ENCODE results near the gene NVL. TPM values are rescaled to one million over a fixed set of nuclear protein-coding genes. Genes with fewer than 3 reads are reported as not detected.
"Not testable (repeated sequence)": the region's sequence is repeated elsewhere in the genome, so short reads cannot be mapped to it uniquely, and the experiment has no call there.

NVL gene
- total and polyA plus RNA-seq, 3 donors from 2014 or later = 21.7 to 38.7 (median 31.0) TPM

DNA sequence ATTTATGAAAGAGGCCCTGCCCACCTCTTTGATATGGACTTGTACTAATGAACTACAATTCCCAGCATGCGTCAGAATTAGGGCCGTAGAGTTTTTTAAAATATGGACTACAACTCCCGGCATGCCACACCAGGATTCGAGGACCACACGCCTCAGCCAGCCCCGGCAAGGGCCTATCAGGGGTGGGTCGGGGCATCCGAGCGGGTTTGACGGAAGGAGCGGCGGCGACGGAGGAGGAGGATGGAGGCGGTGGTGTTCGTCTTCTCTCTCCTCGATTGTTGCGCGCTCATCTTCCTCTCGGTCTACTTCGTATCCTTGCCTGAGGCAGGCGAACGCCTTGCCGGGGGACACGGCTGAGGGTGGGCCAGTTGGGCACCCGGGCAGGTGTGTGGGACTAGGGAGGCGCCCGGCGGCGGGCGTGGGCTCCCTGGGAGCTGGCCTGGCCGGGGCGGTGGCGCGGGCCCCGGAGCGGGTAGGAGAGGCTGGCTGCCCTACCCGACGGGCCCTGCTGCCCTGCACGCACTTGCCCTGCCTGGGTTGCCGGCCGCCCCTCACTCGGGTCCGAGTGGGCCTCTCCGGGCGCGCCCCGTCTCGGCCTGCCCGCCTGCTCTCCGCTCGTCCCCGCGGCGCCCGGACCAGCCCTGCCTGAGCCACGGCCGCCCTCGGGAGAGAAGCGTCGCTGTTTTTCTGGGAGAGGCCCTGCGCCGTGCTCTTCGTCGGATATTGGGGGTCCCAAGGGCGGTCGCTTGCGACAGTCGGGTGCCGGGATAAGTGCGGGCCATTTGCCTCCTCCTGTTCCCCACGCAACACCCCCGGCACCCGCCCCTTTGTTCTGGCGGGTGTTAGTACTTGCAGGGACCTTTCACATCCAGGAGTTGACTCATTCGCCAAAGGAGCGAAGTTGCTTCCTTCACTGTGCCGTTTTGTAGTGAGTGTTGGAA lies 27.0 kb upstream of the NVL start, which contains the start of gene CNIH4:
Gene CNIH4 (plus strand): TSS at position 195 of the 941 bp plus-strand sequence. CDS start 46 bp downstream, at position 241.
- WGBS, 2 donors = 0 to 1% methylated on average over 33 to 70 of the region's 78 CpGs
- TF ChIP-seq, protein P1, sequence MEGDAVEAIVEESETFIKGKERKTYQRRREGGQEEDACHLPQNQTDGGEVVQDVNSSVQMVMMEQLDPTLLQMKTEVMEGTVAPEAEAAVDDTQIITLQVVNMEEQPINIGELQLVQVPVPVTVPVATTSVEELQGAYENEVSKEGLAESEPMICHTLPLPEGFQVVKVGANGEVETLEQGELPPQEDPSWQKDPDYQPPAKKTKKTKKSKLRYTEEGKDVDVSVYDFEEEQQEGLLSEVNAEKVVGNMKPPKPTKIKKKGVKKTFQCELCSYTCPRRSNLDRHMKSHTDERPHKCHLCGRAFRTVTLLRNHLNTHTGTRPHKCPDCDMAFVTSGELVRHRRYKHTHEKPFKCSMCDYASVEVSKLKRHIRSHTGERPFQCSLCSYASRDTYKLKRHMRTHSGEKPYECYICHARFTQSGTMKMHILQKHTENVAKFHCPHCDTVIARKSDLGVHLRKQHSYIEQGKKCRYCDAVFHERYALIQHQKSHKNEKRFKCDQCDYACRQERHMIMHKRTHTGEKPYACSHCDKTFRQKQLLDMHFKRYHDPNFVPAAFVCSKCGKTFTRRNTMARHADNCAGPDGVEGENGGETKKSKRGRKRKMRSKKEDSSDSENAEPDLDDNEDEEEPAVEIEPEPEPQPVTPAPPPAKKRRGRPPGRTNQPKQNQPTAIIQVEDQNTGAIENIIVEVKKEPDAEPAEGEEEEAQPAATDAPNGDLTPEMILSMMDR (IDR thresholded peaks at IDR 0.05) = no peak
- TF ChIP-seq POLR2A (IDR thresholded peaks at IDR 0.05) = peak; percentile 42
- peak within 1 kb of the TSS; percentile 71 to 92 for H3K27ac ChIP-seq
- peak within 1 kb of the TSS; percentile 74 to 96 for H3K4me3 ChIP-seq
- intact Hi-C loops (cut with DNase I; ENCODE audit: low total_unique reads) = no loop called here
- no peaks in the 10 kb centered on the region for H3K36me3 ChIP-seq (ENCODE audit: low read depth, missing control alignments)
- H3K9me3 ChIP-seq = no peaks in the 10 kb centered on the region
- peak; percentile 96 for DNase-seq
- peaks cover 17% of the 10 kb centered on the region for H3K4me1 ChIP-seq
- H3K27me3 ChIP-seq = no peaks in the 10 kb centered on the region

DNA sequence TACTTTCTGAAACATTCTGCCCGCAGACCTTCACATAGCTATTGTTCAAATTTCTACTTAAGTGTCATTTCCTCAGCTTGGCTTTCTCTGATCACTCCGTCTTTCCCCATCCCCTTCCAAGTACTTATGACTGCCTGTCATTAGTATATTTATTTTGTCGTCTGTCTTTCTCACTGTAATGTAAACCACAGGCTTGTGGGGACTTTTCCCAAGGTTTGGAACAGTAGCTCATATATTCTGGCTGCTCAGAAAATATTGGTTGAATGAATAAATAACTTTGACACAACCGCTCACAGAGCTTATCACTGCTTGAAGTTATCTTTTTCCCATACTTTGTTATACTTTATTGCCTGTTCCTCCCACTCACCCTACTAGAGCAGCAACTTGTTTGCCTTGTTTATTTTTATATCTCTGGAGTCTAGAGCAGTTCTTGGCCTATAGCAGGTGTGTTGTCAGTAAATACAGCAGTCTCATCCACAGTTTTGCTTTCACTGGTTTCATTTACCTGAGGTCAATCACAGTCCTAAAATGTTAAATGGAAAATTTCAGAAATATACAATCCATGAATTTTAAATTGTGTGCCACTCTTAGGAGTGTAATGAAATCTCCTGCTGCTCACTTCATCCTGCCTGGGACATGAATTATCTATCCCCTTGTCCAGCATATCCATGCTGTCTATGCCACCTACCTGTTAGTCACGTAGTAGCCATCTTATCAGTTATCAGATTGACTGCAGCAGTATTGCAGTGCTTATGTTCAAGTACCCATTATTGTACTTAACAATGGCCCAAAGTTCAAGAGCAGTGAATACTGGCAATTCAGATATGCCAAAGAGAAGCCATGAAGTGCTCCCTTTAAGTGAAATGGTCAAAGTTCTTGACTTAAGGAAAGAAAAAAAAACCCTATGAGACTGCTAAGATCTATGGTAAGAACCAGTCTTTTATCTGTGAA lies 24.3 kb upstream of the NVL start:
- intact Hi-C loops (cut with DNase I; ENCODE audit: low total_unique reads) = no loop called here
- Histone ChIP-seq H3K36me3 (ENCODE audit: low read depth, missing control alignments) (no peaks in the 10 kb centered on the region), H3K4me3 (no peak overlapping the region), H3K9me3 (no peaks in the 10 kb centered on the region), H3K27ac (no peak overlapping the region), H3K27me3 (no peaks in the 10 kb centered on the region), H3K4me1 (peaks cover 17% of the 10 kb centered on the region)
- no peak for TF ChIP-seq POLR2A (IDR thresholded peaks at IDR 0.05)
- no peak for DNase-seq
- WGBS, 2 donors = 49 to 54% methylated on average over 5 of the region's 5 CpGs

DNA sequence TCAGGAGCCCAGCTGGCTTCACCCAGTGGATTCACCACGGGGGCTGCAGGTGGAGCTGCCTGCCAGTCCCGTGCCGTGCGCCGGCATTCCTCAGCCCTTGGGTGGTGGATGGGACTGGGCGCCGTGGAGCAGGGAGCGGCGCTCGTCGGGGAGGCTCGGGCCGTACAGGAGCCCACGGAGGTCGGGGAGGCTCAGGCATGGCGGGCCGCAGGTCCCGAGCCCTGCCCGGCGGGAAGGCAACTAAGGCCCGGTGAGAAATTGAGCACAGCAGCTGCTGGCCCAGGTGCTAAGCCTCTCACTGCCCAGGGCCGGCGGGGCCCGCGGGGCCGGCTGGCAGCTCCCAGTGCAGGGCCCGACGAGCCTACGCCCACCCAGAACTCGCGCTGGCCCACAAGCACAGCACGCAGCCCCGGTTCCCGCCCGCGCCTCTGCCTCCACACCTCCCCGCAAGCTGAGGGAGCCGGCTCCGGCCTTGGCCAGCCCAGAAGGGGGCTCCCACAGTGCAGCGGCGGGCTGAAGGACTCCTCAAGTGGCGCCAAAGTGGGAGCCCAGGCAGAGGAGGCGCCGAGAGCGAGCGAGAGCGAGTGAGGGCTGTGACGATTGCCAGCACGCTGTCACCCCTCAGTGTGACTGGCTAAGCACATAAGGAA lies 22.6 kb upstream of the NVL start:
- peak overlapping the region; percentile 21 to 39 for H3K4me3 ChIP-seq
- DNase-seq; H3K36me3 ChIP-seq (ENCODE audit: low read depth, missing control alignments); H3K27me3 ChIP-seq; H3K9me3 ChIP-seq; H3K27ac ChIP-seq; intact Hi-C loops (cut with DNase I; ENCODE audit: low total_unique reads): not testable (repeated sequence)
- WGBS, 2 donors = 82 to 83% methylated on average over 7 to 40 of the region's 49 CpGs
- peaks cover 11% of the 10 kb centered on the region for H3K4me1 ChIP-seq

DNA sequence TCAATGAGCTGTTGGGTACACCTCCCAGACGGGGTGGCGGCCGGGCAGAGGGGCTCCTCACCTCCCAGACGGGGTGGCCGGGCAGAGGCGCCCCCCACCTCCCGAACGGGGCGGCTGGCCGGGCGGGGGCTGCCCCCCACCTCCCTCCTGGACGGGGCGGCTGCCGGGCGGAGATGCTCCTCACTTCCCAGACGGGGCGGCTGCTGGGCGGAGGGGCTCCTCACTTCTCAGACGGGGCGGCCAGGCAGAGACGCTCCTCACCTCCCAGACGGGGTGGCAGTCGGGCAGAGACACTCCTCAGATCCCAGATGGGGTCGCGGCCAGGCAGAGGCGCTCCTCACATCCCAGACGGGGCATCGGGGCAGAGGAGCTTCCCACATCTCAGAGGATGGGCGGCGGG lies 19.7 kb upstream of the NVL start:
- H3K4me3 ChIP-seq; H3K27ac ChIP-seq; DNase-seq; H3K27me3 ChIP-seq; H3K36me3 ChIP-seq (ENCODE audit: low read depth, missing control alignments); H3K4me1 ChIP-seq; intact Hi-C loops (cut with DNase I; ENCODE audit: low total_unique reads); H3K9me3 ChIP-seq: not testable (repeated sequence)
- 71 to 90% methylated on average over 6 to 25 of the region's 30 CpGs for WGBS, 2 donors

DNA sequence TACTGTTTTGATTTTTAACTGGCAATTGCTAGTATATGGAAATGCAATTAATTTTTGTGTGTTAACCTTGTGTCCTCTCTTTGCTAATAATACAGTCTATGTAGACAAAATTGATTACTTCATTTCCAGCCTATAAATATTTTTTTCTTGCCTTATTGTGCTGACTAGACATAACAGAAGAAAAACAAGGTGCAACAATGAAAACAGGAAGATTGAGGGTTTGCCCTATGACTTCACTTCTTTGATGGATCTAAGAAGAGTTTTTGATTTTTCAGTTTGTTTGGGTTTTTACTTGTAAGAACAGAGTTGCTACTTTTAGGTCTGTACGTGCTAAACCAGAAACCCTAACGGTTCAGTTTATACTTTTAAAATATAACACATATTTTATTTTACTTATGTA lies 18.2 kb upstream of the NVL start:
- H3K4me3 ChIP-seq = no peak overlapping the region
- H3K27ac ChIP-seq = no peak overlapping the region
- no peaks in the 10 kb centered on the region for H3K36me3 ChIP-seq (ENCODE audit: low read depth, missing control alignments)
- no peaks in the 10 kb centered on the region for H3K27me3 ChIP-seq
- 82 to 86% methylated on average over 2 of the region's 2 CpGs for WGBS, 2 donors
- DNase-seq = no peak
- no peaks in the 10 kb centered on the region for H3K4me1 ChIP-seq
- no peaks in the 10 kb centered on the region for H3K9me3 ChIP-seq
- intact Hi-C loops (cut with DNase I; ENCODE audit: low total_unique reads) = no loop called here
- TF ChIP-seq, protein P1 (IDR thresholded peaks at IDR 0.05) = no peak

Measured in testis (tissue), 3 donors.